ENCODE measurements around the gene POLE. TPM values are rescaled to one million over a fixed set of nuclear protein-coding genes. Genes with fewer than 3 reads are reported as not detected.

Gene POLE
- total and polyA plus RNA-seq, 9 of the 15 experiments (the other 6 are each of a cell fraction or from before 2014, with no cell fraction given) = 2.4 to 154 (median 49.6) TPM

DNA sequence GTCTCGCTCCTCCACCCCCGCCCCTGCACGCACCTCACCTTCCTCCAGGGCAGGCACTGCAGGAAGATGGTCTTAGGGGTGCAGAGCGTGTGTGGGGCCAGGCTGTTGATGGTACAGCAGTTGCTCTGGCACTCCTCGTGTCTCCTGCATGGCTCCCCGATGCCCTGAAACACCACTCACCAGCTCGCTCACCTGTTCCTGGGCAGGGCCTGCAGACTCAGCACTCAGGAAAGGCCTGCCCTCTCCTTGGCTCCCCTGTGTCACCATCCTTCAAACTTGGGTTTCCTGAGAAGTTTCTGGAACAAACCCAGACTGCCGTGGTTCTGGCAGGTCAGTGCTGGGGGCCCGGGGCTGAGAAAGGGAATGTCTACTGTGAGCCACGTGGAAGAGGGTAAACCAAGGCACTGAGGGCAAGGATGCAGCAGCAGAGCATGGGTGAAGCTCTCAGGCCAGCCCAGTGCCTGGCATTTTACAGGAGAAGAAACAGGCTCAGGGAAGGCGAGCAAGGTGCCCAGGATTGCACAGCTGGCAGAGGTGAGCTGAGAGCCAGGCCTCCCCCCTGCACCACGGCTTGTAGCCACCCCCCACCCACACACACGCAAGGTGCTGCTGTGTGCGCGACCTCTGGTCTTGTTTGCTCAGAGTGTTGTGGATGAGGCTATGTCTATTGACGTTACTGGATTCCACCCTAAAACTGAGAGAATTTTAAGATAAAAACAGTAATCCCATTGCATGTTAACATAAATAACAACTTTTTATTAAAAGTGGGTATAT is 82.3 kb downstream of the POLE start:
- H3K4me3 ChIP-seq = no peak overlapping the region
- no peaks in the 10 kb centered on the region for H3K9me3 ChIP-seq (replicated peaks; ENCODE audit: control insufficient read depth, insufficient read depth, low read depth, low read length)
- no peak for TF ChIP-seq FOXP1 (CRISPR knock-in tag; IDR thresholded peaks at IDR 0.05)
- no peak for TF ChIP-seq SMAD3 (CRISPR knock-in tag; conservative IDR thresholded peaks at IDR 0.05)
- TF ChIP-seq, protein P1, sequence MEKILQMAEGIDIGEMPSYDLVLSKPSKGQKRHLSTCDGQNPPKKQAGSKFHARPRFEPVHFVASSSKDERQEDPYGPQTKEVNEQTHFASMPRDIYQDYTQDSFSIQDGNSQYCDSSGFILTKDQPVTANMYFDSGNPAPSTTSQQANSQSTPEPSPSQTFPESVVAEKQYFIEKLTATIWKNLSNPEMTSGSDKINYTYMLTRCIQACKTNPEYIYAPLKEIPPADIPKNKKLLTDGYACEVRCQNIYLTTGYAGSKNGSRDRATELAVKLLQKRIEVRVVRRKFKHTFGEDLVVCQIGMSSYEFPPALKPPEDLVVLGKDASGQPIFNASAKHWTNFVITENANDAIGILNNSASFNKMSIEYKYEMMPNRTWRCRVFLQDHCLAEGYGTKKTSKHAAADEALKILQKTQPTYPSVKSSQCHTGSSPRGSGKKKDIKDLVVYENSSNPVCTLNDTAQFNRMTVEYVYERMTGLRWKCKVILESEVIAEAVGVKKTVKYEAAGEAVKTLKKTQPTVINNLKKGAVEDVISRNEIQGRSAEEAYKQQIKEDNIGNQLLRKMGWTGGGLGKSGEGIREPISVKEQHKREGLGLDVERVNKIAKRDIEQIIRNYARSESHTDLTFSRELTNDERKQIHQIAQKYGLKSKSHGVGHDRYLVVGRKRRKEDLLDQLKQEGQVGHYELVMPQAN (IDR thresholded peaks at IDR 0.05; ENCODE audit: borderline replicate concordance) = no peak
- TF ChIP-seq ZNF561 (CRISPR knock-in tag; conservative IDR thresholded peaks at IDR 0.05) = no peak
- TF ChIP-seq, protein P2, sequence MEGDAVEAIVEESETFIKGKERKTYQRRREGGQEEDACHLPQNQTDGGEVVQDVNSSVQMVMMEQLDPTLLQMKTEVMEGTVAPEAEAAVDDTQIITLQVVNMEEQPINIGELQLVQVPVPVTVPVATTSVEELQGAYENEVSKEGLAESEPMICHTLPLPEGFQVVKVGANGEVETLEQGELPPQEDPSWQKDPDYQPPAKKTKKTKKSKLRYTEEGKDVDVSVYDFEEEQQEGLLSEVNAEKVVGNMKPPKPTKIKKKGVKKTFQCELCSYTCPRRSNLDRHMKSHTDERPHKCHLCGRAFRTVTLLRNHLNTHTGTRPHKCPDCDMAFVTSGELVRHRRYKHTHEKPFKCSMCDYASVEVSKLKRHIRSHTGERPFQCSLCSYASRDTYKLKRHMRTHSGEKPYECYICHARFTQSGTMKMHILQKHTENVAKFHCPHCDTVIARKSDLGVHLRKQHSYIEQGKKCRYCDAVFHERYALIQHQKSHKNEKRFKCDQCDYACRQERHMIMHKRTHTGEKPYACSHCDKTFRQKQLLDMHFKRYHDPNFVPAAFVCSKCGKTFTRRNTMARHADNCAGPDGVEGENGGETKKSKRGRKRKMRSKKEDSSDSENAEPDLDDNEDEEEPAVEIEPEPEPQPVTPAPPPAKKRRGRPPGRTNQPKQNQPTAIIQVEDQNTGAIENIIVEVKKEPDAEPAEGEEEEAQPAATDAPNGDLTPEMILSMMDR (IDR thresholded peaks at IDR 0.05 in 2 of 3, conservative IDR thresholded peaks at IDR 0.05 in 1 of 3; ENCODE audit: insufficient read depth in 2 of 3, low read depth in 1 of 3, low read length in 3 of 3) = no peak
- TF ChIP-seq CBX1 (IDR thresholded peaks at IDR 0.05; ENCODE audit: low read depth) = no peak
- no peak for TF ChIP-seq ZNF232 (CRISPR knock-in tag; IDR thresholded peaks at IDR 0.05)
- no peak for TF ChIP-seq POLR2G (IDR thresholded peaks at IDR 0.05; ENCODE audit: low read depth, low read length)
- TF ChIP-seq HNRNPH1 (optimal IDR thresholded peaks at IDR 0.05; ENCODE audit: low read depth, low read length) = no peak
- no peak for TF ChIP-seq CTBP1 (IDR thresholded peaks at IDR 0.05; ENCODE audit: borderline replicate concordance)
- TF ChIP-seq MAZ (CRISPR knock-in tag; conservative IDR thresholded peaks at IDR 0.05 in 1 of 2, IDR thresholded peaks at IDR 0.05 in 1 of 2) = no peak
- no peak for TF ChIP-seq SRSF9 (IDR thresholded peaks at IDR 0.05; ENCODE audit: borderline replicate concordance, low read depth, low read length)
- TF ChIP-seq RFX5 (IDR thresholded peaks at IDR 0.05; ENCODE audit: low read depth, low read length) = no peak
- no peak for TF ChIP-seq ZNF3 (CRISPR knock-in tag; IDR thresholded peaks at IDR 0.05)
- TF ChIP-seq, protein P3, sequence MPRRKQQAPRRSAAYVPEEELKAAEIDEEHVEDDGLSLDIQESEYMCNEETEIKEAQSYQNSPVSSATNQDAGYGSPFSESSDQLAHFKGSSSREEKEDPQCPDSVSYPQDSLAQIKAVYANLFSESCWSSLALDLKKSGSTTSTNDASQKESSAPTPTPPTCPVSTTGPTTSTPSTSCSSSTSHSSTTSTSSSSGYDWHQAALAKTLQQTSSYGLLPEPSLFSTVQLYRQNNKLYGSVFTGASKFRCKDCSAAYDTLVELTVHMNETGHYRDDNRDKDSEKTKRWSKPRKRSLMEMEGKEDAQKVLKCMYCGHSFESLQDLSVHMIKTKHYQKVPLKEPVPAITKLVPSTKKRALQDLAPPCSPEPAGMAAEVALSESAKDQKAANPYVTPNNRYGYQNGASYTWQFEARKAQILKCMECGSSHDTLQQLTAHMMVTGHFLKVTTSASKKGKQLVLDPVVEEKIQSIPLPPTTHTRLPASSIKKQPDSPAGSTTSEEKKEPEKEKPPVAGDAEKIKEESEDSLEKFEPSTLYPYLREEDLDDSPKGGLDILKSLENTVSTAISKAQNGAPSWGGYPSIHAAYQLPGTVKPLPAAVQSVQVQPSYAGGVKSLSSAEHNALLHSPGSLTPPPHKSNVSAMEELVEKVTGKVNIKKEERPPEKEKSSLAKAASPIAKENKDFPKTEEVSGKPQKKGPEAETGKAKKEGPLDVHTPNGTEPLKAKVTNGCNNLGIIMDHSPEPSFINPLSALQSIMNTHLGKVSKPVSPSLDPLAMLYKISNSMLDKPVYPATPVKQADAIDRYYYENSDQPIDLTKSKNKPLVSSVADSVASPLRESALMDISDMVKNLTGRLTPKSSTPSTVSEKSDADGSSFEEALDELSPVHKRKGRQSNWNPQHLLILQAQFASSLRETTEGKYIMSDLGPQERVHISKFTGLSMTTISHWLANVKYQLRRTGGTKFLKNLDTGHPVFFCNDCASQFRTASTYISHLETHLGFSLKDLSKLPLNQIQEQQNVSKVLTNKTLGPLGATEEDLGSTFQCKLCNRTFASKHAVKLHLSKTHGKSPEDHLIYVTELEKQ (CRISPR knock-in tag; IDR thresholded peaks at IDR 0.05) = no peak
- no peaks in the 10 kb centered on the region for H3K9me1 ChIP-seq (ENCODE audit: control insufficient read depth, insufficient read depth, low read length)
- no peak overlapping the region for H3K9ac ChIP-seq (ENCODE audit: insufficient read depth in 1 of 2, low read depth in 2 of 2, low read length in 2 of 2)
- in situ Hi-C loops (cut with MboI) = loop anchor here (5.0 kb wide), 1 partner anchor 188 kb away; no protein-coding TSS in a partner anchor
- intact Hi-C loops (cut with micrococcal nuclease) = no loop called here
- no peak for DNase-seq (ENCODE audit: extremely low read depth in 1 of 4, low spot score in 3 of 4)
- H4K20me1 ChIP-seq (replicated peaks; ENCODE audit: control insufficient read depth, insufficient read depth, low read length) = no peaks in the 10 kb centered on the region
- peaks cover 5 to 60% of the 10 kb centered on the region in 2 experiments; a peak in 4 of 5 replicates for H3K4me1 ChIP-seq (replicated peaks in 1 of 2; ENCODE audit: control insufficient read depth in 2 of 2, insufficient read depth in 2 of 2, low read length in 2 of 2)
- CTCF ChIA-PET (ENCODE audit: low intra/inter-chr PET ratio) = no interaction called here
- peaks cover 39 to 76% of the 10 kb centered on the region in 2 experiments for H3K27me3 ChIP-seq (ENCODE audit: control insufficient read depth in 2 of 2, insufficient read depth in 2 of 2, low read length in 2 of 2)
- no peak for FAIRE-seq
- POLR2A ChIA-PET = no interaction called here
- no peak overlapping the region for H2AFZ ChIP-seq (ENCODE audit: low read depth, low read length)
- no peaks in the 10 kb centered on the region for H3K36me3 ChIP-seq (ENCODE audit: control insufficient read depth, insufficient read depth, low read length)
- no peaks in the 10 kb centered on the region for H3K79me2 ChIP-seq (ENCODE audit: control insufficient read depth, insufficient read depth, low read length)
- BruUV-seq (replicated peaks) = no TSS peak
- H3K4me2 ChIP-seq (ENCODE audit: insufficient read depth, low read length) = no peak overlapping the region
- 13% methylated on average over 16 of the region's 16 CpGs for WGBS (ENCODE audit: insufficient coverage, low coverage, missing lambda C conversion rate)
- no peak overlapping the region for H3K27ac ChIP-seq (ENCODE audit: extremely low read depth, low read depth, low read length)
- no peak for ATAC-seq
